Endothelial cell of umbilical vein (primary cell): ENCODE measurements around the gene TREM2. TPM values are rescaled to one million over a fixed set of nuclear protein-coding genes. Genes with fewer than 3 reads are reported as not detected.

Source experiments
- BruUV-seq: library from RNA; stranded (reverse); fragments of 400-500 nt; replicated peaks from 2 replicates; lab custom pipeline; 2021; lab: Mats Ljungman, UMichigan
- CTCF ChIA-PET: fragments of 300-600, 350-600 bp; sonication (Branson Sonifier 250); formaldehyde crosslinking; loops from one replicate; lab custom pipeline; 2021; ENCODE audit warnings: antibody characterized with exemption, inconsistent platforms; lab: Charles Lee
- POLR2A ChIA-PET: fragments of 300-600, 350-600 bp; sonication (Branson Sonifier 250); formaldehyde crosslinking; loops from one replicate; lab custom pipeline; 2021; ENCODE audit warnings: antibody characterized with exemption, inconsistent platforms; lab: Charles Lee
- DNase-seq: peaks from one replicate; pipeline ENCODE4 v3.0.0-alpha.2; 2011; ENCODE audit warnings: low read depth, low spot score
- FAIRE-seq: peaks from 2 replicates; lab custom pipeline; 2011; peaks lifted over from hg19 to GRCh38; lab: Jason Lieb, UNC
- H2AFZ ChIP-seq: 2 replicates; pipeline ENCODE4 v1.6.0; 2012; ENCODE audit warnings: low read depth, low read length, control low read depth, inconsistent platforms
- H3K27ac ChIP-seq: 2 replicates; pipeline ENCODE4 v1.5.1; 2011; ENCODE audit warnings: low read depth, mild to moderate bottlenecking, control low read depth, low read length, moderate library complexity; ENCODE audit not compliant: insufficient read depth
- H3K27me3 ChIP-seq, 2 experiments: 2 replicates each; pipeline versions ENCODE4 v1.6.0 to v1.6.1; 2011; ENCODE audit warnings: low read length in 2 of 2, mixed read lengths in 1 of 2; ENCODE audit not compliant: control insufficient read depth in 2 of 2, insufficient read depth in 2 of 2
- H3K36me3 ChIP-seq, 2 experiments: 2 replicates in 1 of 2; 3 replicates in 1 of 2; pipeline ENCODE4 v1.5.1; 2011; ENCODE audit warnings: low read length in 2 of 2, mild to moderate bottlenecking in 1 of 2, moderate library complexity in 1 of 2; ENCODE audit not compliant: control insufficient read depth in 2 of 2, insufficient read depth in 2 of 2; ENCODE audit errors: extremely low read depth in 1 of 2
- H3K4me1 ChIP-seq: 3 replicates; pipeline ENCODE4 v1.5.1; 2011; ENCODE audit warnings: mild to moderate bottlenecking, low read length; ENCODE audit not compliant: control insufficient read depth, insufficient read depth; ENCODE audit errors: extremely low read depth
- H3K4me2 ChIP-seq: 2 replicates; pipeline ENCODE4 v1.6.1; 2011; ENCODE audit warnings: low read length, control low read depth, mixed read lengths; ENCODE audit not compliant: insufficient read depth
- H3K4me3 ChIP-seq, 3 experiments: fragments of 200-600 bp in 1 of 3; sonication (generic), shearing (Covaris generic) in 1 of 3; replicated peaks in 1 of 3; 2 replicates each; pipeline ENCODE4 v1.5.1; 2011 to 2016; ENCODE audit warnings: control low read depth in 3 of 3, low read length in 3 of 3, mild to moderate bottlenecking in 2 of 3, inconsistent platforms in 1 of 3, low read depth in 1 of 3, moderate library complexity in 1 of 3; ENCODE audit not compliant: insufficient read depth in 1 of 3
- H3K79me2 ChIP-seq: 2 replicates; pipeline ENCODE4 v1.6.0; 2012; ENCODE audit warnings: low read length, inconsistent platforms; ENCODE audit not compliant: control insufficient read depth, insufficient read depth
- H3K9ac ChIP-seq: replicated peaks from 2 replicates; pipeline ENCODE3; 2011; ENCODE audit warnings: low read length, control low read depth; ENCODE audit not compliant: insufficient read depth; ENCODE audit errors: extremely low read depth
- H3K9me1 ChIP-seq: replicated peaks from 3 replicates; pipeline ENCODE4 v1.6.0; 2011; ENCODE audit warnings: mild to moderate bottlenecking, low read length; ENCODE audit not compliant: control insufficient read depth, insufficient read depth; ENCODE audit errors: extremely low read depth
- H3K9me3 ChIP-seq: replicated peaks from 2 replicates; pipeline ENCODE4 v1.5.1; 2012; ENCODE audit warnings: low read length, inconsistent platforms; ENCODE audit not compliant: control insufficient read depth, insufficient read depth
- H4K20me1 ChIP-seq: replicated peaks from 2 replicates; pipeline ENCODE3; 2011; ENCODE audit warnings: mild to moderate bottlenecking, low read length; ENCODE audit not compliant: control insufficient read depth, insufficient read depth; ENCODE audit errors: extremely low read depth
- EZH2 ChIP-seq: IDR thresholded peaks from 2 replicates; pipeline ENCODE4 v1.6.1; 2012; ENCODE audit warnings: borderline replicate concordance, low read depth, mild to moderate bottlenecking, moderate library complexity, low read length, inconsistent platforms; ENCODE audit not compliant: severe bottlenecking
- FOS ChIP-seq: IDR thresholded peaks from 2 replicates; pipeline ENCODE4 v1.6.1; 2011; ENCODE audit warnings: mild to moderate bottlenecking, low read length, moderate library complexity, borderline replicate concordance; ENCODE audit not compliant: insufficient read depth
- GATA2 ChIP-seq: IDR thresholded peaks from 2 replicates; pipeline ENCODE4 v1.7.0; 2011; ENCODE audit warnings: low read depth, mild to moderate bottlenecking, moderate library complexity, mixed read lengths, low read length; ENCODE audit not compliant: insufficient read length, insufficient read depth
- JUN ChIP-seq: IDR thresholded peaks from 2 replicates; pipeline ENCODE4 v1.6.1; 2011; ENCODE audit warnings: borderline replicate concordance, low read depth; ENCODE audit not compliant: insufficient read length, insufficient read depth
- MYC ChIP-seq: IDR thresholded peaks from one replicate; pipeline ENCODE4 v1.6.1; 2011; ENCODE audit warnings: mild to moderate bottlenecking, low read depth, low read length
- POLR2A ChIP-seq: IDR thresholded peaks from 2 replicates; pipeline ENCODE4 v1.6.1; 2012; ENCODE audit warnings: low read depth, mild to moderate bottlenecking, control low read depth, low read length
- POLR2AphosphoS5 ChIP-seq: IDR thresholded peaks from 2 replicates; pipeline ENCODE4 v1.6.1; 2012; ENCODE audit warnings: low read depth, mild to moderate bottlenecking, control low read depth, low read length, moderate library complexity; ENCODE audit not compliant: insufficient read depth
- dilution Hi-C: fragments of 300-500 bp; cut with MboI; formaldehyde crosslinking; loops from one replicate; pipeline ENCODE4 v1.15.0; 2019; ENCODE audit warnings: low sequenced_read_pairs; ENCODE audit not compliant: extremely low pct_ligation_motif_present
- intact Hi-C: fragments of 100-400 bp; cut with micrococcal nuclease; formaldehyde crosslinking; loops from one replicate; pipeline ENCODE4 v1.10.0; 2022
- polyA plus RNA-seq, 4 experiments: library from polyadenylated mRNA; depleted of rRNA in 3 of 4; stranded (reverse) in 3 of 4; unstranded in 1 of 4; fragments of >200 nt; gene quantifications; 2 replicates each; pipeline versions ENCODE4 v1.2.1 to v1.2.3, GENCODE V29; 2011 to 2012; ENCODE audit warnings: missing spikeins in 1 of 4
- total RNA-seq: library from RNA; stranded (reverse); gene quantifications from 2 replicates; pipeline ENCODE4 v1.2.3, GENCODE V29; 2021
- TF ChIP-seq, protein P1 (sequence below): IDR thresholded peaks from 2 replicates; pipeline ENCODE4 v1.6.1; 2011; ENCODE audit not compliant: insufficient read depth, insufficient read length
- TF ChIP-seq, protein P2 (sequence below), 2 donors: IDR thresholded peaks; 1 replicate in 1 of 2; 2 replicates in 1 of 2; pipeline ENCODE4 v1.5.1; 2011; ENCODE audit warnings: low read length in 2 of 2, mild to moderate bottlenecking in 2 of 2, moderate library complexity in 2 of 2, control low read depth in 1 of 2, inconsistent platforms in 1 of 2, low read depth in 1 of 2; ENCODE audit not compliant: insufficient read depth in 1 of 2; ENCODE audit errors: extremely low read depth in 1 of 2

Gene TREM2
- total and polyA plus RNA-seq, 2 donors (not counting 3 experiments of a cell fraction or from before 2014, with no cell fraction given) = not detected

GRCh38 chr6:41171908-41172307, 9.0 kb upstream of the TREM2 start:
- no peaks in the 10 kb centered on the region for H3K9me1 ChIP-seq
- no peaks in the 10 kb centered on the region for H3K9me3 ChIP-seq
- no peak overlapping the region for H2AFZ ChIP-seq
- dilution Hi-C loops (no loop called here), intact Hi-C loops (no loop called here)
- H3K9ac ChIP-seq = no peak overlapping the region
- no peaks in the 10 kb centered on the region for H3K36me3 ChIP-seq
- no peaks in the 10 kb centered on the region for H3K4me1 ChIP-seq
- no peak for FAIRE-seq
- no peak overlapping the region for H3K4me3 ChIP-seq
- no TSS peak for BruUV-seq
- CTCF ChIA-PET = interaction anchor here (5.0 kb wide), 1 partner anchor 10 kb away, joined by 28 read pairs; no protein-coding TSS in a partner anchor
- no peak overlapping the region for H3K27ac ChIP-seq
- TF ChIP-seq, protein P1, sequence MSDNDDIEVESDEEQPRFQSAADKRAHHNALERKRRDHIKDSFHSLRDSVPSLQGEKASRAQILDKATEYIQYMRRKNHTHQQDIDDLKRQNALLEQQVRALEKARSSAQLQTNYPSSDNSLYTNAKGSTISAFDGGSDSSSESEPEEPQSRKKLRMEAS = no peak
- TF ChIP-seq MYC = no peak
- no peak for TF ChIP-seq FOS
- TF ChIP-seq POLR2AphosphoS5 = no peak
- TF ChIP-seq POLR2A = no peak
- TF ChIP-seq, protein P2, sequence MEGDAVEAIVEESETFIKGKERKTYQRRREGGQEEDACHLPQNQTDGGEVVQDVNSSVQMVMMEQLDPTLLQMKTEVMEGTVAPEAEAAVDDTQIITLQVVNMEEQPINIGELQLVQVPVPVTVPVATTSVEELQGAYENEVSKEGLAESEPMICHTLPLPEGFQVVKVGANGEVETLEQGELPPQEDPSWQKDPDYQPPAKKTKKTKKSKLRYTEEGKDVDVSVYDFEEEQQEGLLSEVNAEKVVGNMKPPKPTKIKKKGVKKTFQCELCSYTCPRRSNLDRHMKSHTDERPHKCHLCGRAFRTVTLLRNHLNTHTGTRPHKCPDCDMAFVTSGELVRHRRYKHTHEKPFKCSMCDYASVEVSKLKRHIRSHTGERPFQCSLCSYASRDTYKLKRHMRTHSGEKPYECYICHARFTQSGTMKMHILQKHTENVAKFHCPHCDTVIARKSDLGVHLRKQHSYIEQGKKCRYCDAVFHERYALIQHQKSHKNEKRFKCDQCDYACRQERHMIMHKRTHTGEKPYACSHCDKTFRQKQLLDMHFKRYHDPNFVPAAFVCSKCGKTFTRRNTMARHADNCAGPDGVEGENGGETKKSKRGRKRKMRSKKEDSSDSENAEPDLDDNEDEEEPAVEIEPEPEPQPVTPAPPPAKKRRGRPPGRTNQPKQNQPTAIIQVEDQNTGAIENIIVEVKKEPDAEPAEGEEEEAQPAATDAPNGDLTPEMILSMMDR (IDR thresholded peaks at IDR 0.05; ENCODE audit: extremely low read depth in 1 of 2, insufficient read depth in 1 of 2, low read depth in 1 of 2, low read length in 2 of 2) = no peak
- TF ChIP-seq JUN = no peak
- no peak for TF ChIP-seq GATA2
- no peak for TF ChIP-seq EZH2
- POLR2A ChIA-PET = no interaction called here
- no peaks in the 10 kb centered on the region for H4K20me1 ChIP-seq
- H3K4me2 ChIP-seq = no peak overlapping the region
- DNase-seq = no peak
- peaks cover 4 to 7% of the 10 kb centered on the region in 2 experiments for H3K27me3 ChIP-seq
- no peaks in the 10 kb centered on the region for H3K79me2 ChIP-seq
